Spleen (tissue), 13 donors: ENCODE data around the gene PYDC2. TPM values are rescaled to one million over a fixed set of nuclear protein-coding genes. Genes with fewer than 3 reads are reported as not detected.

Source experiments
- DNase-seq: peaks from one replicate; pipeline ENCODE4 v3.0.0-alpha.2; 2020
- H3K27ac ChIP-seq, 8 donors: fragments of 200-600 bp; sonication (generic) in 7 of 8; 1 replicate in 4 of 8; 2 replicates in 4 of 8; pipeline versions ENCODE4 v1.5.0 to v1.8.0; 2016 to 2021; ENCODE audit warnings: inconsistent platforms in 4 of 8, mild to moderate bottlenecking in 4 of 8, moderate library complexity in 1 of 8
- H3K27me3 ChIP-seq, 7 donors: fragments of 200-600 bp; sonication (generic) in 6 of 7; replicated peaks in 1 of 7; 1 replicate in 4 of 7; 2 replicates in 3 of 7; pipeline versions ENCODE4 v1.5.0 to v1.8.0; 2016 to 2021; ENCODE audit warnings: inconsistent platforms in 3 of 7, mild to moderate bottlenecking in 1 of 7
- H3K36me3 ChIP-seq, 6 donors: fragments of 200-600 bp; sonication (generic) in 5 of 6; 1 replicate in 4 of 6; 2 replicates in 2 of 6; pipeline versions ENCODE4 v1.5.0 to v1.8.0; 2016 to 2021; ENCODE audit warnings: inconsistent platforms in 2 of 6
- H3K4me1 ChIP-seq, 6 donors: fragments of 200-600 bp; sonication (generic) in 5 of 6; 1 replicate in 3 of 6; 2 replicates in 3 of 6; pipeline versions ENCODE4 v1.5.0 to v1.8.0; 2016 to 2021; ENCODE audit warnings: inconsistent platforms in 3 of 6
- H3K4me3 ChIP-seq, 8 donors: fragments of 200-600 bp; sonication (generic) in 7 of 8; 1 replicate in 4 of 8; 2 replicates in 4 of 8; pipeline versions ENCODE4 v1.5.0 to v1.8.0; 2016 to 2021; ENCODE audit warnings: inconsistent platforms in 4 of 8, mild to moderate bottlenecking in 4 of 8, moderate library complexity in 2 of 8
- H3K9me3 ChIP-seq, 8 donors: fragments of 200-600 bp; sonication (generic) in 7 of 8; 1 replicate in 4 of 8; 2 replicates in 4 of 8; pipeline versions ENCODE4 v1.5.0 to v1.8.0; 2016 to 2021; ENCODE audit warnings: inconsistent platforms in 4 of 8
- POLR2A ChIP-seq, 3 donors: fragments of 450-650 bp; IDR thresholded peaks; one replicate each; pipeline ENCODE4 v1.5.1; 2017; ENCODE audit warnings: antibody characterized with exemption in 3 of 3, mild to moderate bottlenecking in 1 of 3
- POLR2AphosphoS5 ChIP-seq, 3 donors: sonication (generic); formaldehyde crosslinking; IDR thresholded peaks; one replicate each; pipeline ENCODE4 v1.5.1; 2017; ENCODE audit warnings: antibody characterized with exemption in 3 of 3
- WGBS, 5 donors: extraction: QIAGEN DNeasy Blood & Tissue Kit in 3 of 5; methylation state at CpG; one replicate each; pipeline versions ENCODE4 v1.1.5 to v1.1.7; 2013 to 2018; 5-methylcytosine and 5-hydroxymethylcytosine counted together
- intact Hi-C: fragments of 100-400 bp; cut with DNase I; formaldehyde crosslinking; loops from one replicate; pipeline ENCODE4 v1.15.0; 2023; ENCODE audit warnings: low total_unique reads
- long read RNA-seq, 2 donors: transcript quantifications; one replicate each; lab custom pipeline, GENCODE V29; 2026
- polyA plus RNA-seq, 3 donors: library from polyadenylated mRNA; stranded (reverse); fragments of 200-250 nt; gene quantifications; one replicate each; pipeline ENCODE4 v1.2.1, GENCODE V29; 2013
- total RNA-seq, 7 donors: library from RNA; depleted of rRNA in 3 of 7; stranded (reverse); fragments of >200 nt in 3 of 7; fragmentation: NEBNext Ultra II Directional in 4 of 7; extraction: Animal tissue kit (Norgen Biotek cat#: 25700) in 4 of 7; gene quantifications; one replicate each; pipeline versions ENCODE4 v1.1.0 to v1.2.1, GENCODE V29; 2016 to 2021
- TF ChIP-seq, protein P1 (sequence below), 11 experiments: fragments of 200-600 bp in 7 of 11; fragments of 450-650 bp in 4 of 11; sonication (generic) in 4 of 11; IDR thresholded peaks in 8 of 11; conservative IDR thresholded peaks in 3 of 11; 1 replicate in 7 of 11; 2 replicates in 4 of 11; pipeline versions ENCODE4 v1.4.0 to v1.8.0; 2016 to 2021; ENCODE audit warnings: antibody characterized with exemption in 11 of 11, inconsistent platforms in 4 of 11, mild to moderate bottlenecking in 1 of 11
- donor health status: healthy with polysubstance abuse.
- donor health status: DM: no; HTN: no; CAD: no; lungs with moderate emphysema.
- donor health status: DM: no; HTN: no; CAD: no.
- donor health status: Bipolar disorder and iron deficiency.
- donor health status: healthy.
- donor health status: DM: no; HTN: no; CAD: no.
- donor health status: DM: yes; HTN: yes; CAD: no.

Gene PYDC2
- total RNA-seq (not detected), polyA plus RNA-seq (not detected)
- long read RNA-seq, donor 1, result 0 reads
- long read RNA-seq, donor 2, result 0 reads

- no peaks in the 10 kb centered on the region for H3K9me3 ChIP-seq
Observed at GRCh38 chr3:191461113-191461595, at the start of gene PYDC2. TSS of gene PYDC2 (plus strand) at chr3:191461163. CDS start at chr3:191461163, 0 bp downstream.

DNA sequence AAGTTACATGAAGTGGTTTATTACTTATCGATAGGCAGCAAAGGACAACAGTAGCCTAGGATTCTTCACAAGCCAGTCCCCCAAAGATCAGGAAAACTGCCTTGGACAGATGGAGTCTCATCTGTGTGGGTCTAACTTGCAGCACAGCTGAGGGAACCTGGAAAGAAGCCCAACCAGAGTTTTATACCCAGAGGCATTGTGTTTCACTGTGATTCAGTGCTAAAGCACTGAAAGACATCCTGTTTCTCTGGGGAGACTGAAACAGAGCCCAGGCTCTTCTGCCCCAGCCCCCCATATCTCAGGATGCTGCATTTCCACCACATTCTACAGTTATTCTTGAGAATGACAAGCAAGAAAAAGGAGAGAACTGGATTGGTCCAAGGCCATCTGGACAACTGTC lies 48.2 kb upstream of the PYDC2 start:
- no peaks in the 10 kb centered on the region for H3K36me3 ChIP-seq
- no peaks in the 10 kb centered on the region for H3K27me3 ChIP-seq
- DNase-seq, result no peak
- intact Hi-C loops, result loop anchor here (10.0 kb wide), 1 partner anchor 1032 kb away; no protein-coding TSS in a partner anchor
- no peaks in the 10 kb centered on the region for H3K4me1 ChIP-seq
- H3K27ac ChIP-seq, result no peak overlapping the region
- peaks cover 0 to 32% (median 13%) of the 10 kb centered on the region in 8 donors for H3K9me3 ChIP-seq
- no peak overlapping the region for H3K4me3 ChIP-seq
- WGBS, 5 donors, result 89 to 100% (median 96%) methylated on average over 1 of the region's 1 CpG
- TF ChIP-seq, protein P1, sequence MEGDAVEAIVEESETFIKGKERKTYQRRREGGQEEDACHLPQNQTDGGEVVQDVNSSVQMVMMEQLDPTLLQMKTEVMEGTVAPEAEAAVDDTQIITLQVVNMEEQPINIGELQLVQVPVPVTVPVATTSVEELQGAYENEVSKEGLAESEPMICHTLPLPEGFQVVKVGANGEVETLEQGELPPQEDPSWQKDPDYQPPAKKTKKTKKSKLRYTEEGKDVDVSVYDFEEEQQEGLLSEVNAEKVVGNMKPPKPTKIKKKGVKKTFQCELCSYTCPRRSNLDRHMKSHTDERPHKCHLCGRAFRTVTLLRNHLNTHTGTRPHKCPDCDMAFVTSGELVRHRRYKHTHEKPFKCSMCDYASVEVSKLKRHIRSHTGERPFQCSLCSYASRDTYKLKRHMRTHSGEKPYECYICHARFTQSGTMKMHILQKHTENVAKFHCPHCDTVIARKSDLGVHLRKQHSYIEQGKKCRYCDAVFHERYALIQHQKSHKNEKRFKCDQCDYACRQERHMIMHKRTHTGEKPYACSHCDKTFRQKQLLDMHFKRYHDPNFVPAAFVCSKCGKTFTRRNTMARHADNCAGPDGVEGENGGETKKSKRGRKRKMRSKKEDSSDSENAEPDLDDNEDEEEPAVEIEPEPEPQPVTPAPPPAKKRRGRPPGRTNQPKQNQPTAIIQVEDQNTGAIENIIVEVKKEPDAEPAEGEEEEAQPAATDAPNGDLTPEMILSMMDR (IDR thresholded peaks at IDR 0.05 in 8 of 11, conservative IDR thresholded peaks at IDR 0.05 in 3 of 11), result no peak

More at GRCh38 chr3:191461113-191461595, at the start of gene PYDC2:
- WGBS, 5 donors, result 72 to 87% (median 73%) methylated on average over 3 of the region's 3 CpGs
- DNase-seq, result no peak
- intact Hi-C loops, result no loop called here
- no peaks in the 10 kb centered on the region for H3K4me1 ChIP-seq
- H3K27ac ChIP-seq, result no peak within 1 kb of the TSS
- no peaks in the 10 kb centered on the region for H3K36me3 ChIP-seq
- no peaks in the 10 kb centered on the region for H3K27me3 ChIP-seq
- no peak for TF ChIP-seq POLR2A (IDR thresholded peaks at IDR 0.05)
- no peak for TF ChIP-seq POLR2AphosphoS5 (IDR thresholded peaks at IDR 0.05)
- TF ChIP-seq, protein P1 (IDR thresholded peaks at IDR 0.05 in 8 of 11, conservative IDR thresholded peaks at IDR 0.05 in 3 of 11), result no peak
- no peak within 1 kb of the TSS for H3K4me3 ChIP-seq

DNA sequence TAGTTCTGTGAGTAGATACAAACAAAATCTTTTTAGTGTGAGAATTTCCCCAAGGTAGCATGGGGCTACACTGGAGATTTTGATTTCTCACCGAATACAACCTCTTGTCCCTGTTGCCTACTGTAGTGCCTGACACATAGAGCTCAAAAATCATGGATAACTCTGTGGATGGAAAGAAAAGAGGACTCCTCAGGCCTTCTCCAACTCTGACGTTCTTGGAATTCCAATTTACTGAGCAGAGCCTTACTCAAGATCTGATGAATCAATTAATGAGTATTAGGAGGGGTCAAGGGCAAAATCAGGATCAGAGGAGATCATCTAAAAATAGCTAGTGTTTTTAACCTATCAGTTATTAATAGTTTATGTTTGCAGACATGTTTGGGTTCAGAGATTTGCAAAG lies 46.7 kb upstream of the PYDC2 start:
- Histone ChIP-seq H3K9me3 (peaks cover 0 to 28% (median 12%) of the 10 kb centered on the region in 8 donors), H3K36me3 (no peaks in the 10 kb centered on the region), H3K27ac (no peak overlapping the region), H3K4me1 (no peaks in the 10 kb centered on the region), H3K4me3 (no peak overlapping the region), H3K27me3 (no peaks in the 10 kb centered on the region)
- 33 to 43% (median 41%) methylated on average over 2 of the region's 2 CpGs for WGBS, 5 donors
- TF ChIP-seq POLR2A (IDR thresholded peaks at IDR 0.05) (no peak), POLR2AphosphoS5 (IDR thresholded peaks at IDR 0.05) (no peak)
- TF ChIP-seq, protein P1 (IDR thresholded peaks at IDR 0.05 in 8 of 11, conservative IDR thresholded peaks at IDR 0.05 in 3 of 11), result no peak
- DNase-seq, result no peak
- intact Hi-C loops, result loop anchor here (10.0 kb wide), 1 partner anchor 1031 kb away; no protein-coding TSS in a partner anchor

DNA sequence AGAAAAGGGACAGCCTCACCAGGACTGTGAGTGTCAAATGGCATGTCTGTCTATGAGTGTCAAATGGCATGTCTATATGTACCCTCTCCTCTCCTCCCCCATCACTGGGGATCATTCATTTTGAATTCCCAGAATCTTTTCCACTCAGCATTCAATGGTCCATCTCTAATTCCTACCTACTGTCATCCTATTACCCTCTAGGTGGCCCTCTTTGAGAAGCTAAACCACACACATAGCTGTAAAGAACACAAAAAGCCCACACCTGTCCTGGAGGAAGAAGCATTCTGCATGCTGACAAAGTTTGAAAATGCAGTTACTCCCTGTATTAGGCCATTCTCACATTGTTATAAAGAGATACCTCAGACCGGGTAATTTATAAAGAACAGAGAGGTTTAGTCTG lies 46.2 kb upstream of the PYDC2 start:
- no peaks in the 10 kb centered on the region for H3K4me1 ChIP-seq
- TF ChIP-seq POLR2A (IDR thresholded peaks at IDR 0.05), result no peak
- TF ChIP-seq, protein P1 (IDR thresholded peaks at IDR 0.05 in 8 of 11, conservative IDR thresholded peaks at IDR 0.05 in 3 of 11), result no peak
- TF ChIP-seq POLR2AphosphoS5 (IDR thresholded peaks at IDR 0.05), result no peak
- H3K36me3 ChIP-seq, result no peaks in the 10 kb centered on the region
- peaks cover 0 to 23% (median 9%) of the 10 kb centered on the region in 8 donors for H3K9me3 ChIP-seq
- H3K4me3 ChIP-seq, result no peak overlapping the region
- no peak for DNase-seq
- 88 to 94% (median 92%) methylated on average over 1 of the region's 1 CpG for WGBS, 5 donors
- H3K27me3 ChIP-seq, result no peaks in the 10 kb centered on the region
- no peak overlapping the region for H3K27ac ChIP-seq
- intact Hi-C loops, result loop anchor here (10.0 kb wide), 1 partner anchor 1030 kb away; no protein-coding TSS in a partner anchor
